Cardiac fibroblast (primary cell): ENCODE results near the gene VEGFB.
A peak's percentile ranks its signal among the peaks of the same experiment; 100 is the strongest.

Source experiments
- DNase-seq, 2 donors: peaks; one replicate each; pipeline versions ENCODE4 v3.0.0 to v3.0.0-alpha.2; 2010; ENCODE audit warnings: low read depth in 2 of 2
- H3K4me3 ChIP-seq, 2 donors: replicated peaks in 1 of 2; 1 replicate in 1 of 2; 2 replicates in 1 of 2; pipeline ENCODE4 v1.5.1; 2011; ENCODE audit warnings: low read depth in 2 of 2, low read length in 2 of 2, mild to moderate bottlenecking in 2 of 2, moderate library complexity in 1 of 2
- CTCF ChIP-seq: IDR thresholded peaks from one replicate; pipeline ENCODE4 v1.5.1; 2011; ENCODE audit warnings: low read depth, mild to moderate bottlenecking, low read length, inconsistent platforms

VEGFB gene

GRCh38 chr11:64246871-64247728 is 12.7 kb downstream of the VEGFB start, which contains the start of gene PPP1R14B:
Gene PPP1R14B (minus strand): TSS chr11:64246943. CDS start chr11:64246673, 270 bp downstream.
- DNase-seq: peak; percentile 84 to 90
- peak within 1 kb of the TSS; percentile 78 to 90 for H3K4me3 ChIP-seq
- TF ChIP-seq CTCF: no peak

DNA sequence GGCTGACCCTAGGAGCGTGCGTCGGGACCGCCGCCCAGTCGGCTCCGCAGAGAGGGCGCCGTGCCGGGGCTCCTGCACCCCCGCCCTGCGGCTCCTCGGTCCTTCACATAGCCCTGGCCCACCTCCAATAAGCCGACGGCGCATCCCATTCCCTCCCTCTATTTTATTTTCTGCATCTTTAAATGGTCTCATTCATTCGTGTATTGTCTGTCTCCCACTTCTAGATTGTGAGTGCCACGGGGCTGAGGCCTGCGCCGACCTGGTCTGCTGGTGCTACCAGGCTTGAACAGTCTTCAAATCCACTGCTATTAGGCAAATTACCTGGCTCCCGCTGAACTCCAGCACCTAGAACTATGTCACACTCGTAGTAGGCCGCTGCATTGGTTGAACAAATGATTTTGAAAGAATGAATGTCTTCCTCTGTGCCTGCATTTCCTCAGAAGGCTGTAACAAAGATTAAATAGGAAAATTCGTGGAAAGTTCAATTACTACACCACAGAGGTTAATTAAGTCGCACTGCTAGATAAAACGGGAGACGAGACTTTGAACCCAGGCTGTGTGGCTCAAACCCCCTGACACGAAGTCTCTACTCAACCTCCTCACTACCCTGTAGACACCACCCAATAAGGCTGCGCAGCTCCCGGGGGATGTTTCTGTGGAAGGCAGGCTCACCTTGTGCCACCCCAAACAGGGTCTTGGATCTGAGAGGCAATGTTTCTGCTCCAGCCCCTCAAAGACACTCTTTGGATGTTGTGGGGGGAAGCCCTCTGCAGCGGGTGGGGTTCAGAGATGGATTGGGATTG is 13.5 kb downstream of the VEGFB start:
- no peak for DNase-seq
- TF ChIP-seq CTCF: no peak
- H3K4me3 ChIP-seq: peak overlapping the region; percentile 67 to 71

GRCh38 chr11:64248578-64248977 is 14.2 kb downstream of the VEGFB start:
- no peak overlapping the region for H3K4me3 ChIP-seq
- TF ChIP-seq CTCF: no peak
- no peak for DNase-seq

- no peak for TF ChIP-seq CTCF
- DNase-seq: no peak
- H3K4me3 ChIP-seq: no peak overlapping the region
Measured at GRCh38 chr11:64249038-64249437, 14.7 kb downstream of the VEGFB start.

DNA sequence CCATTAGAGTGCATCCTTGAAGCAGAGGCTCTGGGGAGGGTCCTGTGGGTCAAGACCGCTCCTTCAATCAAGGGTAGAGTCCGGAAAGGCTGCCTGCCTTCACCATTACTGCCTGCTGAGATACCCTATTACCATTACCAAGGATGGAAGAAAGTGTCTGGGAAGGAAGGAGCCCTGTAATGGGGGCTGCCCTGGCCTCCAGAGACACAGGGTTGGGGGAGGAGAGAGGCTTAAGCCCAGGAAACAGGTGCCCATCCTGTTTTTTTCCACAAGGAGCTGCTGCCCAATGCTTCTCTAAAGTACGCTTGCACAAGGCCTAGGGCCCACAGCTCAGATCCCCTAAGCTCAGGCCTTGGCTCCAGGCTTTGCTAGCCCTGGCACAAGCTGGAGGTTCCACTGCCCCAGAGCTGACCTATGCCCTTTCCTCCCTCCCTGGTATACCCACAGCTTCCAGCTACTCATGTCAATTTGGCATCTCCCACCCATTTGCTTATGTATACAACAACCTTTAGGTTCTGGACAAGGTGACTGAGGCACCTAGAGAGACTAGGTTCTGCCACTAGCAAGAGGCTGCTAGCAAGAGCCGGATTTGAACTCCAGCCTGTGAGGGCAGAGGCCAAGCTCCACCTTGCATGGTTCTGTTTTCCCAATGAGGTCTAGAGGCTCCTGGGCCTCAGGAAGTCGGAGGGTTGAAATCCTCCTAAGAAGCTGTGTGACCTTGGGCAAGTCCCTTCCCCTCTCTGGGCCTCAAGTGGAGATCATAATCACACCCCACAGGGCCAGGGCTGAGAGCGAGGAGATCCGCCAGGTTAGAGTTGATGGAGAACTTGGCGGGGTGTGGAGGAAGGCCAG is 15.4 kb downstream of the VEGFB start:
- H3K4me3 ChIP-seq: no peak overlapping the region
- no peak for DNase-seq
- no peak for TF ChIP-seq CTCF

- TF ChIP-seq CTCF: no peak
- peak overlapping the region; percentile 57 to 85 for H3K4me3 ChIP-seq
- DNase-seq: no peak
Measured at GRCh38 chr11:64250415-64251015, 16.1 kb downstream of the VEGFB start.
